Esophagus (tissue), 2 donors: ENCODE measurements around the gene MZB1. TPM values are rescaled to one million over a fixed set of nuclear protein-coding genes. Genes with fewer than 3 reads are reported as not detected.
A peak's percentile ranks its signal among the peaks of the same experiment; 100 is the strongest.

ENCODE experiments used
- H3K27ac ChIP-seq, 2 donors: one replicate each; pipeline ENCODE4 v1.5.1; 2013; ENCODE audit warnings: low read depth in 2 of 2, mild to moderate bottlenecking in 2 of 2, inconsistent platforms in 1 of 2, low read length in 1 of 2, moderate library complexity in 1 of 2
- H3K27me3 ChIP-seq, 2 donors: one replicate each; pipeline ENCODE4 v1.6.1; 2013; ENCODE audit warnings: low read length in 2 of 2, control low read depth in 1 of 2, mild to moderate bottlenecking in 1 of 2; ENCODE audit not compliant: insufficient read depth in 2 of 2, control insufficient read depth in 1 of 2
- H3K36me3 ChIP-seq, 2 donors: one replicate each; pipeline ENCODE4 v1.6.1; 2013; ENCODE audit warnings: low read length in 1 of 2; ENCODE audit not compliant: control insufficient read depth in 2 of 2, insufficient read depth in 2 of 2
- H3K4me1 ChIP-seq, 2 donors: one replicate each; pipeline ENCODE4 v1.6.1; 2013; ENCODE audit warnings: low read length in 1 of 2; ENCODE audit not compliant: control insufficient read depth in 2 of 2, insufficient read depth in 2 of 2
- H3K4me3 ChIP-seq, 2 donors: one replicate each; pipeline ENCODE4 v1.5.1; 2013; ENCODE audit warnings: low read length in 2 of 2, mild to moderate bottlenecking in 2 of 2, low read depth in 1 of 2, moderate library complexity in 1 of 2
- H3K9me3 ChIP-seq, 2 donors: one replicate each; pipeline ENCODE4 v1.6.1; 2013; ENCODE audit warnings: mild to moderate bottlenecking in 2 of 2, low read depth in 1 of 2, low read length in 1 of 2, moderate library complexity in 1 of 2; ENCODE audit not compliant: control insufficient read depth in 2 of 2, insufficient read depth in 1 of 2
- WGBS, 2 donors: extraction: QIAGEN DNeasy Blood & Tissue Kit; methylation state at CpG; one replicate each; pipeline ENCODE4 v1.1.7; 2013; 5-methylcytosine and 5-hydroxymethylcytosine counted together
- polyA plus RNA-seq, 2 donors: library from polyadenylated mRNA; stranded (reverse); fragments of 200-250 nt; gene quantifications; one replicate each; pipeline ENCODE4 v1.2.3, GENCODE V29; 2013
- donor health status: healthy with polysubstance abuse.
- donor health status: Bipolar disorder and iron deficiency.

The MZB1 gene
- polyA plus RNA-seq, 2 donors = 0.47 to 0.67 TPM

DNA sequence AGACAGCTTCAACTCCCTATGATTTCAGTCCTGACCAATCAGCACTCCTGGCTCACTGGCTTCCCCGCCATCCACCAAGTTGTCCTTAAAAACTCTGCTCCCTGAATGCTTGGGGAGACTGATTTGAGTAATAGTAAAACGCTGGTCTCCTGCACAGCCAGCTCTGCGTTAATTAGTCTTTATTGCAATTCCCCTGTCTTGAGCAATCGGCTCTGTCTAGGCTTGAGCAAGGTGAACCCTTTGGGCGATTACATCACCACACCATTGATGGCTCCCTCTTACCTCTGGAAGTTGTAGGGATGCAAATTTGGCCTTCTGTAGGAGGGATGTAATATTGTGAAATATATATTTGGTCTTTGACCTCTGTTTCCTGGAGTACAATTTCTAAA lies 3.7 kb downstream of the MZB1 start:
- Histone ChIP-seq H3K27me3 (no peaks in the 10 kb centered on the region), H3K9me3 (no peaks in the 10 kb centered on the region), H3K4me3 (no peak overlapping the region), H3K4me1 (peaks cover 5 to 24% of the 10 kb centered on the region in 2 donors), H3K27ac (peak overlapping the region; percentile 26 to 77), H3K36me3 (peaks cover 0 to 3% of the 10 kb centered on the region in 2 donors)
- 61 to 66% methylated on average over 5 of the region's 5 CpGs for WGBS, 2 donors

DNA sequence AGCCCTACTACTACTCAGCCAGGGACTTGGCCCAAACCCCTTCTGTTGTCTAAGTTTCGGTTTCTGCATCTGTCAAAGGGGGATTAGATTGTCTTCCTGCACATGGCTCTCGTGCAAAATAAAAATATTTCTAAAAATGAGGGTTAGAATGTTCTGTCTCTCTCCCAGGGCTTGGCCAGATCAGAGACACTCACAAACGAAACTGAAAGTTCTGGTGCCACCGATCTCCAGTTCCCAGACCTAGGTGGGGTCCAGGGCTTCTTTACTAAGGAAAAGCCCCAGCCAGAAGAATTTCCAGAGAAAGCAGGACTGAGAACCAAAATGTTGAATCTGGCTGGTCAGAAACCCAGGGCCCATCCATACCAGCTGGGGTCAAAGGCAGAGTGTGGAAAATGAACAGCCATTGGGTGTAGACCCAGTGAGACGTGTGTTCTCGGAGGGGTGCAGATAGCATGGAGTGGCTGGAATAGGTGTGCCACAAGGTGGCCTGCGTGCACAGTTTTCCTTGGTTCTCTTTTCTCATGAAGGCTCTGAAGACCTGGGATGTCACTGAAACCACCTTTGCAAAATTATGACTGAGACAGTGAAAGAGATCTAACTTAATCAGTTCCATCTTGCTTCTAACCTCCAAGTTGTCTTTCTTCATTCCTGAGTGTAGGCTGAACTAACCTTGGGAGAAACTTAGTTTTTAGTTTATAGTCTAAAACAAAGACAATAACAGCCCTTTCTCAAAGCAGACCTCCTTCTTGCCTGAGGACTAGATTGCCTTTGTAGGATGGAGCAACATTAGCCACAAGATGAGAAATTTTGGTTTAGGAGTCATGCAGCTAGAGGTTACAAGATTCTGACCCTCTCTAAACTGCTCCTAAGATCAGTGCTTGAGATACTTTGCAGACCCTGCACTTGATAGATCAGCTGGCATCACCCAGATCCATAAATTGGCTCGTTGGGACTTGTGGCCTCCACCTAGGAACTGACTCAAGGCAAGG lies 4.4 kb downstream of the MZB1 start:
- Histone ChIP-seq H3K27ac (peak overlapping the region; percentile 77), H3K4me3 (peak overlapping the region; percentile 7 to 20), H3K4me1 (peaks cover 5 to 24% of the 10 kb centered on the region in 2 donors), H3K9me3 (no peaks in the 10 kb centered on the region), H3K36me3 (peaks cover 0 to 3% of the 10 kb centered on the region in 2 donors), H3K27me3 (no peaks in the 10 kb centered on the region)
- WGBS, 2 donors = 27% methylated on average over 8 of the region's 8 CpGs

GRCh38 chr5:139384591-139385051 lies 5.1 kb downstream of the MZB1 start:
- Histone ChIP-seq H3K4me1 (peaks cover 5 to 19% of the 10 kb centered on the region in 2 donors), H3K36me3 (peaks cover 0 to 3% of the 10 kb centered on the region in 2 donors), H3K9me3 (no peaks in the 10 kb centered on the region), H3K27me3 (no peaks in the 10 kb centered on the region), H3K4me3 (peak overlapping the region in 1 of 2 donors; percentile 20), H3K27ac (peak overlapping the region; percentile 70 to 77)
- WGBS, 2 donors = 43 to 48% methylated on average over 9 of the region's 9 CpGs

GRCh38 chr5:139383993-139384590 lies 5.6 kb downstream of the MZB1 start:
- H3K4me1 ChIP-seq = peaks cover 5 to 18% of the 10 kb centered on the region in 2 donors
- H3K27me3 ChIP-seq = no peaks in the 10 kb centered on the region
- no peak overlapping the region for H3K4me3 ChIP-seq
- no peaks in the 10 kb centered on the region for H3K9me3 ChIP-seq
- 65% methylated on average over 7 of the region's 7 CpGs for WGBS, 2 donors
- H3K36me3 ChIP-seq = peaks cover 0 to 3% of the 10 kb centered on the region in 2 donors
- peak overlapping the region; percentile 70 to 77 for H3K27ac ChIP-seq

DNA sequence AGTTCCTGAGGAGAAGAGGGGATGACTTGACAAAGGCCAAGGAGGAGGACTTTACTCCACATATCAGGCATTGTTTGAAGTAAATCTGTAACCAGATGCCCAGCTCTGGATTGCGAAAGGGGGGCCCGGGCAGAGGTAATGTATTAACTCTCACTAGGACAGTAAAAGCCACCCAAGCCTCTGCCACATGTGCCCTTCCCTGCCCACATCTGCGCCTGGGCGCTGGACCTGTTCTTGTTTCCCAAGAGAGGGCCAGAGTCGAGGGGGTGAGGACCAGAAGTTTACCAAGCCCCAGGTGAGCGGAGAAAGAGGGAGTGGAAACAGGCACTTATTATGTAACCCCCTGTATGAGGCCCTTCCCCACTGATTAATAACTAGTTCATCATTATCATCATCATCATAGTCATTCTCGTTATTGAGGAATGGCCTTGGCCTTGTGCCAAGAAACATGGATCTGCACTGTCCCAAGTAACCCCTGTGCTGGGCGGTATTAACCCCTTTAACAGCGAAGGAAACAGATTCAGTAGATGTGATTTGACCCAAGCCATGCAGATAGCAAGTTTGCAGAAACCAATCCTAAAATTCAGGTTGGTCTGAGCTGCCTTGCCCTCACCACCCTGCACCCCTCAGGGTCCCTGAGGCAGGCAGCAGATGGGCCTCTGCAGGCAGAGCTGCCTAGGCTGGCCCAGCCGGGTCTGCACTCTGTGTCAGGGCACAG lies 6.3 kb downstream of the MZB1 start, which contains the start of gene SLC23A1:
SLC23A1 (minus strand) TSS at position 23 of the 718 bp plus-strand sequence. CDS start 44 bp downstream, outside the sequence.
- Histone ChIP-seq H3K4me3 (no peak within 1 kb of the TSS), H3K27ac (peak within 1 kb of the TSS in 1 of 2 donors; percentile 70), H3K9me3 (no peaks in the 10 kb centered on the region), H3K36me3 (peaks cover 0 to 3% of the 10 kb centered on the region in 2 donors), H3K27me3 (no peaks in the 10 kb centered on the region), H3K4me1 (peaks cover 5 to 21% of the 10 kb centered on the region in 2 donors)
- WGBS, 2 donors = 54 to 63% methylated on average over 10 of the region's 10 CpGs

- 58 to 70% methylated on average over 3 of the region's 3 CpGs for WGBS, 2 donors
- Histone ChIP-seq H3K4me1 (peaks cover 5 to 17% of the 10 kb centered on the region in 2 donors), H3K9me3 (no peaks in the 10 kb centered on the region), H3K4me3 (no peak overlapping the region), H3K27me3 (no peaks in the 10 kb centered on the region), H3K36me3 (peaks cover 0 to 2% of the 10 kb centered on the region in 2 donors), H3K27ac (no peak overlapping the region)
Measured at GRCh38 chr5:139382807-139383206, 6.9 kb downstream of the MZB1 start.

DNA sequence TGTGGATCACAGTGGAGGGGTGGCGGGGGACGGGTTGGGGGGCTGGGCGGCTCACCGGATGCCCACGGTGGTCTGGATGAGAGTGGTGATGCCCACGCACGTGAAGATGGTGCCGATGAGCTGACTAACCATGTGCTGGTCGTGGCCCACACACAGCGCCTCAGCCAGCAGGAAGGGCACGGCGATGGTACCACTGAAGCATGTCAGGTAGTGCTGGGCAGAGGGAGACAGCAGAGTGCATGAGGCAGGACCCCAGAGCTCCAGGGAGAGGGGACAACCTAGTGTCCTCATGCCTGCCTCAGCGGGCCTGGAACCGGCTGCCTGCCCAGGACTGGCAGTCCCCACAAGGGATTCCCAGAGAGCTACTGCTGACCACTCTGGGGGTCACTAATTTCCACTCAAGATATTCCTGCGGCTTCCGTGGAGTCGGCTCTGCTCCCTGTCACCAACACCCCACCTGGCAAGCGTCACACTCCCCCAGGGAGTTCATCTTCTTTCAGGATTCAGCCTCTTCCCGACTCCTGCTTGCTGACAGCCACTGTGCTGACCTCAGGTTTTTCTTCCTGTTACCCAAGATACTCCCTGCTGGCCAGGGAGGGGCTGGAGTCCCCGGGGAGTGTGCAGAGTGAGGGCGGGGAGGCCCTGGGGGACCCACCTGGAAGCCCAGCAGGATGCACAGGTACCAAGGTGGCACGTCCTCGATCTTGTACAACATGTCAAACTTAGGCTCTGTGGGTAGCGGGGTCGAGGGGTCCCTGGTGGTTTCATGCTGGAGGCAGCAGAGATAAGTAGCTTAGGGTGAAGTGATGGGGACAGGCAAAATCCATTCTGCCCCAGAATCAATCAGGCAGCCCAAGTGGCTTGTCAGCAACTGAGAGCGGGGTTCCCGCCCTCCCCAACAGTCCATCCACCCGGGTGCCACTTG lies 7.6 kb downstream of the MZB1 start:
- H3K27ac ChIP-seq = no peak overlapping the region
- 89% methylated on average over 28 of the region's 28 CpGs for WGBS, 2 donors
- H3K36me3 ChIP-seq = peaks cover 0 to 2% of the 10 kb centered on the region in 2 donors
- no peaks in the 10 kb centered on the region for H3K27me3 ChIP-seq
- no peaks in the 10 kb centered on the region for H3K9me3 ChIP-seq
- no peak overlapping the region for H3K4me3 ChIP-seq
- peaks cover 5 to 17% of the 10 kb centered on the region in 2 donors for H3K4me1 ChIP-seq

DNA sequence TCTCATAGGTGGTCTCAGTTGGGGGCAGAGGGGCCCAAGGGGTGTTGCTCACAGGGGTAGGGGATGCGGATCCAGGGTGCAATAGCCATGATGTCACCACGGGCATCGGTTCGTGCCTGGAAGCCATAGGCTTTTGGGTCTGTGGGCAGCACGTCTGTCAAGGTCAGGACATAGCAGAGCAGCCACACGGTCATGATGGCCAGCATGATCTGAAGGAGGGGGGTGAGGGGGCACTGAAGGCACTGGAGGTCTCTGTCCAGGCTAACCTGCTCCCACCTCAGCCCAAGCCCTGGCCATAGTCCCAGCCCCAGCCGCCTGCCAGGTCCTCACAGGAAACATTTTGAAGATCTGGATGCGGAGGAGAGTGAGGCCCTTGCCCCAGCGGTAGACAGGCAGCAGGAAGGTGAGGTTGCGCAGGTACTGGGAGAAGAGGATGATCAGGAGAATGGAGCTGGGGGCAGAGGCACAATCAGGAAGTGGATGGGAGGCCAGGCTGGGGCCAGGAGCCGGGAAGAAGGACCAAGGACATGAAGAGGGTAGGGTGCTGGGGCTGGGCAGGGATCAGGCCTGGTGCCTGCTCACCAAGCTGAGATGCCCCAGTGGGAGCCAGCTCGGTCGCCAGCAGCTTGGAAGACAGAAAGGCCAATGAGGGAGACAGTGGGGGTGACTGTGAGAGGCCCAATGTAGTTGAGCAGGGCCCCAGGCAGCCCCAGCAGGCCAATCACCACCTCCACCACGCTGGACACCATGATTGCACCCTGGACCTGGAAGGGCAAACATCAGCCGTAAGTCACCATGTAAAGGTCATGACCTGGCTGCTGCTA lies 9.9 kb downstream of the MZB1 start:
- Histone ChIP-seq H3K36me3 (peaks cover 0 to 4% of the 10 kb centered on the region in 2 donors), H3K4me3 (no peak overlapping the region), H3K27ac (no peak overlapping the region), H3K9me3 (no peaks in the 10 kb centered on the region), H3K4me1 (peaks cover 5 to 16% of the 10 kb centered on the region in 2 donors), H3K27me3 (no peaks in the 10 kb centered on the region)
- WGBS, 2 donors = 87% methylated on average over 15 of the region's 15 CpGs
